Measurements from ENCODE around the gene ADCY7.
A peak's percentile ranks its signal among the peaks of the same experiment; 100 is the strongest.

ADCY7 gene

DNA sequence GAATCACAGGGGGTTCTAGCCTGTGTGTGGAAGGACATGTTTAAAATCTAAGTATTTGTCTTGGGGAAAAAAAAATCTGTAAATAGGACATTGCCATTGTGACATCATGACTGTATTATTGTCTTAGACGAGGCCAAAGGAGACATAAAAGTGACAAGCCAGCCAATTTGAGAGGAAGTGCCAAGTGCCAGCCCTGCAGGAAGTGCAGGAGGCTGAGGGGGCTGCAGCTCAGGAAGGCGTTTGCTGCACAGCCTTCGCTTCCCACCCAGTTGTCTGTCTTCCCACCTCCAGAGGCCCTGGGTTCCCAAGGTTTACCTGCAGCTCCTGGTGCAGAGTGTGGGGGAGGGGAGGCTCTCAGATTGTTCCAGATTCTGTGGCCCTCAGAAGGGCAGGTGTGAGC, 1.3 kb downstream of the ADCY7 start:
- no peak for DNase-seq (ENCODE audit: low read depth)

DNA sequence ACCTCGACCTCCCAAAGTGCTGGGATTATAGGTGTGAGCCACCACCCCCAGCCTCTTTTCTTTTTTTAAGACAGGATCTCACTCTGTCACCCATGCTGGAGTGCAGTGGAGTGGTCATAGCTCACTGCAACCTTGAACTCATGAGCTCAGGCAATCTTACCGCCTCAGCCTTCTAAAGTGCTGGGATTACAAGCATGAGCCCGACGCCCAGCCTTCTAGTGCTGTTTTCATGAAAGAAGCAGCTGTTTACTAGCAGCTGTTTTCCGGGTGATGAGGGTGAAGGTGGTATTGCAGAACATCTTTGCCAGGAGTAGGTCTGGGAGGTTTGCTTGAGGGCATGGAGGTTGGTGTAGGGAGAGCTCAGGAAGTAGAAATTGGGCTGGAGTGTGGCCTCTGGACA, 2.0 kb downstream of the ADCY7 start:
- no peak for DNase-seq (ENCODE audit: low read depth)

DNA sequence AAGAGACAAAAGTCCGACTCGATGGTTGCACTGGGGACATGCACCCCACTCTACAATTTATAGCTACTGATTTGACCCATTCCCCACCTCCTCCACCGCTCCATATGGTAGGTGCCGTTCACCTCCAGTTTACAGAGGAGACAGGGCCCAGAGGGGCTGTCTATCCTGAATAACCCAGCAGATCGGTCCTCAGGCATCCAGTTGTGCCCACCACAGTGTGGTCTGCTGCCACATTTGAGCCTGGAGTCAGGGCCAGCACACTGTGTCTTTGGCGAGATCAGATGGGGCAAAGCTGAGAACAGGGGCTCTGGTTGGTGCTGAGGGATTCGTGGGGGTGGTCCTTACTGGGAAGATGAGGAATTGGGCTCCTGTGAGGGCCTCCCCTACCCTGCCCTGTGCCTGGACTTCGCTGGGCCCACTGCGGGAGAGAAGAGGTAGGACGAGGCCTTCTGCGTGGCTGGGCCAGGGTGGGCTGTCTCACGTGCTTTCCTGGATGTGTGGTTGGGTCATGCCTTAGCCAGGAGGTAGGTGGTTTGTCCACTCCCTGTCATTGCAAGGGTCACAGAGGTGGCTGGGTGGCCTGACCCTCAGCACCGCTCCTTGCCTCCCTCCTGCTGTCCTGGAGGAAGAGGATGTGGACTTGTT, 2.8 kb downstream of the ADCY7 start:
- DNase-seq (ENCODE audit: low read depth), result no peak

DNA sequence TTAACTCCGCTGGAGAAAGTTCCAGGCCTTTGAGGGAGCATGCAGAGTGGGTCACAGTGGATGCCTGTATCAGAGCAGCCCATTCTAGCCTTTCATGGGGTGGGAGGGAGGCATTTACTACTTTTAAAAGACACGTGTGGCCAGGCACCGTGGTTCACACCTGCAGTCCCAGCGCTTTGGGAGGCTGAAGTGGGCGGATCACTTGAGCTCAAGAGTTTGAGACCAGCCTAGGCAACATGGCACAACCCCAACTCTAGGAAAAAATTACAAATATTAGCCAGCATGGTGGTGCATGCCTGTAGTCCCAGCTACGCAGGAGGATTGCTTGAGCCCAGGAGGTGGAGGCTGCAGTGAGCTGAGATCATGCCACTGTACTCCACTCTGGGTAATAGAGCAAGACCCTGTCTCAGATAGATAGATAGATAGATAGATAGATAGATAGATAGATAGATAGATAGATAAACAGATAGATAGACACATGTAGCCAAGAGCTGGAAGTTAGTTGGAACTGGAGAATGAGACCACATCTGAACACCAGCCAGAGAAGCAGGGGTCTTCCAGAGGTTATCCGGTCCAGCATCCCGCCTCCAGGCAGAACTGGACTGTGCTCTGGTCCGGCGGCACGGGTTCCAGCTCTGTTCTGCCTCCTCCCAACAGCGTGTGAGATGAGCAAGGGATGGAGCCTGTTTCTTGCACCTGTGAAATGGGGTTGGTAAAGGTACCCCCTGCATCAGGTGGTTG, 3.6 kb downstream of the ADCY7 start:
- no peak for DNase-seq (ENCODE audit: low read depth)

DNA sequence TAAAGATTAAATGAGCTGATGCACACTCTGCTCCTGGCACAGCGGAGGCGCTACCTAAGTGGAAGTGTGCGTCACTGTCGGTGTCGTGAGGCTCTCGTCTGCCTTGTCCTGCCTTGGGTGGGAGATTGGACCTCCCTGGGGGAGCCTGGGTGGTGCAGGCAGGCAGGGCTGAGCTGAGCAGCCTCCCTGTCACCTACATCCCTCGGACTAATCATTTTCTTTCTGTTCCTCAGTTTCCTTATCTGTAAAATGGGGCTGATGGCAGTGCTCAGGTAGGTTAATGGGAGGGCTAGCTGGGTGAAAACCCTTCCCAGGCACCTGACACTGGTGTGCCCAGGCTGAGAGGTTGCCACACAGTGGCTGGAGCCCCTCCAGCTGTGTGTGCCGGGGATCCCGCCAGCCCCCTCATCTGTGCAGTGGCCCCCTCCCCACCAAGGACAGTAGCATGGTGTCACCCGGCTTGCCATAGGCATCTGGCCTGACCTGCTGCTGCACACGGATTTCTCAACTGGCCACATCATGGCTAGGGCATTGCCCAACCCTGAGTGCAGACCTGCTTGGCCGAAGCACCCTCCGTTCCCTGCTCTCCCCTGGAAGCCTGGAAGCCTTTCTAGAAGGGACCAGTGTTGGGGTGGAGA, 4.3 kb downstream of the ADCY7 start:
- DNase-seq (ENCODE audit: low read depth), result no peak

DNA sequence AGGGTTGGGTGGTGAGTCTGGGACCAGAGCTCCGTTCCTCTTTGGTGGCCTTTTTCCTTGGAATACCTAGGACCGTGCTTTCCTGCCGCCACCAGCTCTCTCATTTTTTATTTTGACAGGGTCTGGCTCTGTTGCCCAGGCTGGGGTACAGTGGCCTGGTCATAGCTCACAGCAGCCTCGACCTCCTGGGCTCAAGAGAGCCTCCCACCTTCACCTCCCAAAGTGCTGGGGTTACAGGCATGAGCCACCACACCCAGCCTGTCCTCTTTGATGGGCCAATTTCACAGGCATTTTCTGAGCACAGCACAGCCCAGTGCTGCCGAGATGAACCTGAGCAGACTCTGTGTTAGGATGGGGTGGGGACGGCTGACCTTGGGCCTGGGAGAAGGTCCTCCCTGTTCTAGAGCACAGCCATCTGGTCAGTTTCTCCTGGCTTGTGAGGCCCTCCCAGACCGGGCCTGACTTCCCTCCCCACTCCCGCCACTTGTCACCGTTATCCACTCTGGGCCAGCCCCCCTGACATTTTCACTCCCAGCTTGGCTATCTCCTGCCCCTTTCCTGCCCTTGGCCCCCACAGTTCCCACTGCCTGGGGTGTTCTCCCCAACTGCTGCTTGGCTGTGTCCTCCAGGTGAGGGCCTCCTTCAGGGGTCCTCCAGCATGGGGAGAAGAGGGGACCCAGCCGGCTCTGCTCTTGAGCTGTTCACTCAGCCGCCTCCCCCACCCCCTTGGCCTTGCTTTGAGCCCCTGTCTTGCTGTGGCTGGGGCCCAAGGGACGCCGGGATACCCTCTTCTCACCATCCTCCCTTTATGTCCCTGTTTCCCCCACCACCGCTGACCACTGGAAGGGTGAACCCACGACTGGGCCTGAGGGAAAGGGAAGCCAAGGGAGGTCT, 5.0 kb downstream of the ADCY7 start:
- DNase-seq (ENCODE audit: low read depth), result no peak

DNA sequence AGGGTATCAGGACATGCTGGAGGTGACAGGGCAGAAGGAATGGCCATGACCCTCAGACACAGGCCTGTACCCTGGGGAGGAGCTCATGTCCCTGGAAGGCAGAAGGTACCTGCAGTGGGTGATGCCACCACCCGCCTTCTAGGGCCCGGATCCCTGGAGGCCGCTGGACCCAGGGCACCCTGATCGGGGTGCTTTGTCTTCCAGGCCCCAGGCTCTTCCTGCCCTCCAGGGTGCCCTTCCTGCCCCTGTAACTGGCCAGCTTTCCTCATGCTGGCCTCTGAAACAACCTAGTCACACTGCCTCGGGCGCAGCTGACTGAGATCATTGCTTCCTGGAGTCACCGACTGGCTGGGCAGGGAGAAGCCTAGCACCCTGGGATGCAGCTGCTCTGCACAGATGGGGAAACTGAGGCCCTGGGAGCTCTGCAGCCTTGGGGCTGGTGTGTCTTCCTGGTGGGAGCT, 5.8 kb downstream of the ADCY7 start:
- DNase-seq (ENCODE audit: low read depth), result no peak

DNA sequence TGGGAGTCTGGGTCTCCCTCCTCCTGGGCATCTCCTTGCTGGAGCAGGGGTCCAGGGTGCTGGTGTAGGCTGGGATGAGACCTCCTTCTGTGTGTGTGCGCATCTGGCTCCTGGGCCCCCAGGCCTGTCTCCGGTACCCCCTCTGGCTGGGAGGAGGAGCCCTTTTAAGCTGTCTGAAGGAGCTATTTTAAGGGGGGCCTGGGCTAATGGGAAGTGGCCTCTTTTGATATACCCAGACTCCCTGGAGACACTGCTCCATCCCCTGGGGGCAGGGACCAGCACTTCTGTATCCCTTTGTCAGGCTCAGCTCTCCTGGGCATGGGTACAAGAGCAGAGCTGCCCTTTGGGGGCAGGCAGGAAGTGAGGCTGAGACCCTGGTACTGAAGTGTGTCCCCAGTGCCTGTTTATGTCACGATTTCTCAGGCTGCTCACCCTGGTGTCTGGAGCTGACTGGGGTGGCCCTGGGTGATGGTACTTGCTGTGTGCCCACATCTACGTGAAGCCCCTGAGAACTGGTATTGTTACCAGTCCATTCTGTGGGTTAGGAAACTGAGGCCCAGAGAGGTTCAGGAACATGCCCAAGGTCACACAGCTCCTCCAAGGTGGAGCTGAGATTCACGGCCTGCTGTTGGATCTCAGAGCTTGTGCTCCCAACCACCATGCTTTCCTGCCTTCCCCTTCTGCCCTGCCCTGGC, 6.5 kb downstream of the ADCY7 start:
- DNase-seq (ENCODE audit: low read depth), result no peak

DNA sequence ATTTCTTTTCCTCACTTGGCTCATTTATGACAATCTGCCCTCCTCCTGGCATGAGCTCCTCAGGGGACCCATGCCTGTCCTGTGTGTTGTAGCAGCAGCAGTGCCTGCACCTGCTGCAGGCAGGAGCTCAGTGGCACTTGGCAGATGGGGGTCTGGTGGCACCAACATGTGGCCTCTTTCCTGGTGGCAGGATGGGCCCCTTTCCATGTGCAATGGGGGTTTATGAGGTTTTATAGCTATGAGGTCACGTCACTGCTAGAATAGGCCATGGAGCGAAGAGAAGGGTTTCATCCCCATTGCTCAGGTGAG, 7.0 kb downstream of the ADCY7 start:
- no peak for DNase-seq (ENCODE audit: low read depth)

DNA sequence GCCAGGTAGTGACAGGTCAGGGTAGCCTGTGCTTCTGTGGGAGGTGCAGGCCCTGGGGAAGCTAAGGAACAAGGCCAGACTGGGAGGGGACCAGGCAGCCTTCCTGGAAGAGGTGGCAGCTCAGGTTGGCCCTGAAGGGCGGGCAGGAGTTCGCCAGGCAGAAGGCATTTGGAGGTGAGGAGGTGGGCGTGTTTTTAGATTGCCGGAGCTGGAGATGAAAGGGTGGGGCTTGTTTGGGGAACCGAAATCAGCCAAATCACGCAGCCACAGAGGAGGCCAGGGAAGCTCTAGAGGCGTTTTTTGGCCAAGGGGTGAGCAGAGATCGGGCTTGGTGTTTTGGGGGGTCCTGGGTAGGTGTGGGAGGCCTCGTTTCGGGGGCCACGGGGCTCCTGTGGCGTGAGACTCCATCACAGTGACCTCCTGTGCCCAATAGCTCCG, 7.6 kb downstream of the ADCY7 start:
- DNase-seq (ENCODE audit: low read depth), result peak; percentile 25

DNA sequence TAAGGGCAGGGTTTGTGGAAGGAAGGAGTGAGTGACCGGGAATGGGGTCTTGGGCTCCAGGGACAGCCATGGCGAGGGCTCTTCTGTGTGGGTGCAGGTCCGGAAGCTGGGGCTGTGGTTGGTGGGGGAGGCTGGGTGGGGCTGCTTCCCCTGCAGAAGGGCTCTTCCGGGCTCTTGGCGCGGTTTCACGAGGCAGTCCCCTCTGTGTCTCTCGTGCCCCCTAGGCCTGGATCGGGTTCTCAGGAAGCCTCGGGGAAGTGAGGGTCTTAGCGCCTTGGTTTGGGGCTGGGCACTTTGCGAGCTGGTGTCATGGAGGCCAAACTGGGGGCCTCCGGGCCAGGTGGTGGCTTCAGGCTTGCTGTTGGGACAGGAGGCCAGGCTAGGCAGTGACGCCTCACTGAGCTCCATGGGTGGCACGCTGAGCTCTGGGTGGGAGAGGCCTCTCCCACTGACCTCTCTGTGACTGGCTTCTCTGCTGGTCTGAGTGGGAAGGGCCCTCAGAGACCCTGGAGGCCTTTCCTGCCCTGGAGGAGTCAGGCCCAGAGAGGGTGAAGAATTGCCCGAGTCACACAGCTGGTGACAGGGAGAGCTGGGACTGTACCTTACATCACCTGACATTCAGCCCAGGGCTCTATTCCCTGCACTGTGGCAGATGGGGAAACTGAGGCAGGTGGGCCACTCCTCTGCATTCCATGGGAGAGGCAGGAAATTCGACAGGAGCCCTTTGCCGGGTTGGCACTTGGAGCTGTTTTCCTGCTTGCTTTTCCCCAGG, 8.2 kb downstream of the ADCY7 start:
- DNase-seq (ENCODE audit: low read depth), result peak; percentile 36

DNA sequence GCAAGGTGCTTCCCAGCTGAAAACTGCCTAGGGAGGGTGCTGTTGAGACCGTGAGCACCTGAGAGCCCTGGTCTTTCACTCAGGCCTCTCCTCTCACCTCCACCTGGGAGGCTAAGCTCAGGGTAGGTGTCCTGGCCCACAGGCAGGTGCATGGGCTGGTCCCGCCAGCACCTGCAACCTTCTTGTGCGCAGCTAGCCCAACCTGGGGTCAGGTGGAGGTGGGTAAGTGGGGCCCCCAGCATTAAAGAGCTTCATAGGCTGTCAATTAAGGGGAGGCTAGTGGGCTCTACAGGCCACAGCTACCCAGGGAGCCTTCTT, 8.7 kb downstream of the ADCY7 start:
- DNase-seq (ENCODE audit: low read depth), result no peak

DNA sequence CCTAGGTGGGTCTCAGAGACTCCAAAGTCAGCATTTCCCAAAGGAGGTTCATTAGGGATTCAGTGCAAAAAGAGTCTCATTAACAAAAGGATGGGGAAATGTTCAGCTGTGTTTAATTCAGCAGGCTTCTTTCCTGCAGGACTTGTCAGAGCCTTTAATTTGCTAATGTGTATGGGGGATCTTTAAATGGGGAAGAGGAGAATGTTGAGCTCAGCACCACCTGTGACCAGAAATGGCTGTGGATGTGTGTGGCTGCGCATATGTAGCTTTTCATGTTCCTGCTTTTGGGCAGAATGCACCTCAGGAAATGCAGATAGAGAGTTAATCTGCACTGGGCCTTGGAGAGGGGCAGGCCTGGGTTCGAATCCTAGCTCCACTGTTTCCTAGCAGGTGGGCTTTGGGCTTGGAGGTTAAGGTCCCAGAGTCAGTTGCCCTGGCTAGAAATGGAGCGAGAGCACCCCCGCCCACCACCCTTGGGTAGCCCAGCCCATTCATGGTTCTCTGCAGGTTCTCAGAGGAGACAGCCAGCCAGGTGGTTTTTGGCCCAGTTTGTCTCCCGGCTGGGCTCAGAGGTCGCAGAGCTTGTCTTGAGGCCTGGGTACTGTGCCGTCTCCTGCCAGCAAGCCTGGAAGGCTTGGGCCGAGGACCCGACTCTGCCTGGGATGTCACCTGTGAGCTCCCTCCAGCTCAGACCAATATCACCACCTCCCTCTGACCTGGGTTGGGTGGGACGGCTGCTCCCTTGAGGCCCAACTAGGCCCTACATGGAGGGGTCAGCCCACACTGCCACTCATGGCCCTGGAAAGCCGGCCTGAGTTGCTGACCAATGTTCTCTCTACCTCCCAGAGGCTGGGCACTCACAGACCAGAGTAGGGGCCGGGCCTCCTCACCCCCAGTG, 9.3 kb downstream of the ADCY7 start:
- no peak for DNase-seq (ENCODE audit: low read depth)

DNA sequence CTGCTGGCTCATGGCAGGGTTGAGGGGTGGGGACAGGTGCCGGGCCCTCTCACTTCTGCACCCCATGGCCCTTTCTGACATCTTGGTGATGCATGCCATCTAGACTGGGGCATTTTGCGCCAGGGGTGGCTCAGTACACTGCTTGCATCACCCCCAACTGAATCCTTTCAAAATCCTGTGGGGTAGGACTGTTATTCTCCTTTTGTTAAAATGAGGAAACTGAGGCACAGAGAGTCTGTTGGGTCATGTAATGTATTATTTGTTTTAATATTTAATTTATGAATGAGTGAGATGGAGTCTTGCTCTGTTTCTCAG, 9.9 kb downstream of the ADCY7 start:
- DNase-seq (ENCODE audit: low read depth), result no peak

DNA sequence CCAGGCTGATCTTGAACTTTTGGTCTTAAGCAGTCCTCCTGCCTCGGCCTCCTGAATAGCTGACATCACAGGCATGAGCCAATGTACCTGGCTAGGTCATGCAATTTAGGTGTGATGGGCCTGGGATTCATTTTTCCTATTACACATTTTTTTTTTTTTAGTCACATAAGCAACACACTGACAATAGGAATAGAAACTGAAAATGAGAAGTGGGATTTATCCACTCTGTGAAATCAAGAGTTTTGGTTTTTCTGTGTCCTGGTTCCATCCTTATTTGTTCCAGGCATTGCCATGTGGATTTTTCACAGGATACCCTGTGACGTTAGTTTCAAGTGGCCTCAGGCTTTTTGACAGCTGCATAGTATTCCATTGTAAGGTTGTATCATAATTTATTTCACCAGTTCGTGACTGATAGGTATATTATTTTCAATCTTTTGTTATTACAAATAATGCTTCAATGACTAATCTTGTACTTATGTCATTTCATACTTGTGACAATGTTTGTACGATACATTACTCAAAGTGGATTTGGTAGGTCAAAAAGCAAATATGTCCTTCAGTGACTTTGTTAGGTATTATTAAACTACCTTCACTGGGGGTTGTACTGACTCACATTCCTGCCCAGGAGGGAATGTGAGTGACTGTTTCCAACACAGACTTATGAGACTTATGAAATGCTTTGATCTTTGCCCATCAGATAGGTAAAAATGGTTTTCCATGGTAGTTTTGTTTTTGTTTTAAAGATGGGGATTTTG, 10.6 kb downstream of the ADCY7 start:
- DNase-seq (ENCODE audit: low read depth), result no peak

DNA sequence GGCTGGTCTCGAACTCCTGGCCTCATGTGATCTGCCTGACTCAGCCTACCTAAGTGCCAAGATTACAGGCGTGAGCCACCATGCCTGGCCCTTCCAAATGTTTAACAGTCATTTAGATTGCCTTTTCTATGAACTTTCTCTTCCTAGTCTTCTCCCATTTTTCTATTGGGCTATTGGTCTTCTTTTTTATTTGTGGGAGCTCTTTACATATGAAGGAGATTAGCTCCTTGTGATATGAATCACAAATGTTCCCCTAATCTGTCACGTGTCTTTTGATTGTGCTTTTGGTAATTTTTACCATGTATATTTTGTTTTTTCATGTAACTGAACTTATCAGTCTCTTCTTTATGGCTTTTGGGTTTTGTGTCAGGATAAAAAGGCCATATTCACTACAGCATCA, 11.9 kb downstream of the ADCY7 start:
- DNase-seq (ENCODE audit: low read depth), result no peak

DNA sequence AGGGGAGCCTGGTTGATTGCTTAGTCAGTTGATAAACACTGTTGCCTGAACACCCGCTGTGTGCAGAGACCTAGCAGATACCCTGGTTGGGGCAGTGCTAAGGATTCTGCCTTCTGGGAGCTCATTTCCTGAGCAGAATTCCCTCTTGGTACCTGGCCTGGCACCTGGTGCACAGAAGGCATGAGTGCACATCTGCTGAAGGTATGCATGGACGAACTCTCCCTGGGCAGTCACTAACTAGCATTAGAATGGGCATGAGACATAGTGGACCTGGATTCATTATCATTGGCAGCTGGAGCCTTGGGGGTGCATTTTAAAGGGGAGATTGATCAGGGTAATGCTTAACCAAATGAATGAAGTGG, 13.1 kb downstream of the ADCY7 start:
- no peak for DNase-seq (ENCODE audit: low read depth)

DNA sequence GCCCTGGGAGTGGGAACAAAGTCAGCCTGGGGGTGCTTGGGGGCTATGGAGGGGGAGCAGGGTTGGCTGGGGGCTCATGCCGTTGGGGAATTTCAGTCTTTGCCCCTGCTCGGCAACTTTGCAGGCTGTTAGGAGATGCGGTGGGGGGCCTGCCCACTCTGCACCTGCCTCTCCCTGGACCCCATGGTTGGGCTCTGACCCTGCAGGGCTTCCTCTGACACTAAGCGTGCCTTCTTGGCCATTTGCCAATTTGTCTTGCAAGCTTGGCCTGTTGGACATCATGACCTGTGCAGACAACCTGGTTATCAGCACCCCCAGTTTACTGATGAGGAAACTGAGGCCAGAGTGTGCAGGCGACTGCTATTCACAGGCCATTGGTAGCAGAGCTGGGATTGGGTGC, 14.6 kb downstream of the ADCY7 start:
- DNase-seq (ENCODE audit: low read depth), result no peak

DNA sequence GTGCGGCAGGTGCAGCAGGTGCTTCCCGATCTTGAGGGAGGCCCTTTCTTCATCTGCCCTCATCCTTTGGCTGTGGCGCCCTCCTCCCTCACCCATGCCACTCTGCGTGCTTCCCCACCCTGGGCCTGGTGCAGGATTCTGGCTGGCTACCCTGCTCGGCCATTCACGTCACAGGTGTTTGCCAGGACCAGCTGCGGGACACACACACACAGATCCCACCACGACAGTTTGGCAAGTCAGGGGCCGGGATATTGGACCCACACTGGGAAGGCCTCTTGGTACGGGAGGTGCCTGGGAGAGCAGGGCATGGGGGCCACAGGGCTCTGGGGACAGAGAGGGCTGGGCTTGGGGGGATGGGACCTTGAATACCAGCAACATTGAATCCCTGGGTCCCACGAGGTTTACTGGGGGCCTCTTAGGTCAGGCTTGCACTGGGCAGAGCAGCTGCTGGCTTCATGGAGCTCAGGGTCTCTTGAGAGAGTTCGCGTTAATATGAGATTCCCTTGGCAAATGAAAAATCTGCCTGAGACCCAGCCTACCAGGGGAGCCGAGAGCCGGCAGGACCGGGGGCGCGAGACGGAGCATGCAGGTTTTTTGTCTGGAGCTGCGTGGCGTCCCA, 15.1 kb downstream of the ADCY7 start:
- no peak for DNase-seq (ENCODE audit: low read depth)
